ENCODE measurements around the gene TEKT5. TPM values are rescaled to one million over a fixed set of nuclear protein-coding genes. Genes with fewer than 3 reads are reported as not detected.

TEKT5 gene
- total RNA-seq, 1 donor from 2014 or later = not detected

DNA sequence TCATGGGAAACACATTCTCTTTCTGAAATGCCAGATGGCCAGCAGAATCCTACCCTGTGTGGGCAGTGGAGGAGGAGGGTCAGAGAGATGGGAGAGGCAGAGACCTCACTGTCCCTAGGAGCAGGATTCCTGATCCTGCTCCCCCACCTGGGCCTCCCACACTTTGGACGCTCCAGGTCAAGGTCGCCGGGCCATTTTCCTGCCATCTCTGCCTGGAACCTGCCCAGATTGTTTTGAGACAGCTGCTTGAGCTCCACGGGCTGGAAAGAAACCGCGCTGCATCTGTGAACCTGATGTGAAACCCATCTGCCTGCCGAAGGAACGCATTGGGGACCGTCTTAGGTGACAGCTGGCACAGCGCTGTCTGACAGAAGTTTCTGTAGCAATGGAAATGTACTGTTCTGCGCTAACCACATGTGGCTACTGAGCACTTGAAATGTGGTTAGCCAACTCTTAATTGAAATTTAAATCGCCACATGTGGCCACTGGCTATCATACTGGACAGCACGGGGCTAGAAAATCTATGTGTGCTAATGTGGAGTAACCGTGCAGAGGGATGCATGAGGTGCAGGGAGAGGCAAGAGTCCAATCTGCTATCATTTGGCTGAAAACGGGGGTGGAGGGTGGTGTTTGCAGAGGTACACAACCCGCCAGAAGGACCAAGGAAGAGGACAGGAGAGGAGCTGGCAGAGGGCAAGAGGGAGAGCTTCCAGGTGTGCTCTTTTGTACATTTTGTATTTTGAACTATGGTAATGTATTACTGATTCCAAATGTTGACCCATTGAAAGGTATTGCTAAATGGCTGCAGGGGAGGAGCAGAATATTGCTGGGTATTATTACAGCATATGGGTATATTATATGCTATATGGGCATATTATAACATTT, 33.5 kb upstream of the TEKT5 start:
- intact Hi-C loops (cut with micrococcal nuclease) = no loop called here

DNA sequence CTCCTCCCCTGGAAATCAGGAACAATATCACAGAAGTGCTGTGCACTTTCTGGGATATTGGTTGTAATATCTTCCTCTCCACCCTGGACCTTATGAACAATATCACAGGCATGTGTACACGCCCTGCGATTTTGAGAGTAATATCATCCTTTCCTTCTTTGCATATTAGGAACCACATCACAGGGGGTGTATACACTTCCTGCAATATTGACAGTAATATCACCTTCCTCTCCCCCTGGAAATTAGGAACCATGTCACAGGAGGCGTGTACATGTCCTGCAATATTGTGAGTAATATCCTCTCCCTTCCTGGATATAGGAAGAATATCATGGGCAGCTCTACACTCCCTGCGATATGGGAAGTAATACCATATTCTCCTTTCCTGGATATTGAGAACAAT, 14.2 kb upstream of the TEKT5 start:
- Mint-ChIP-seq H3K9me3 (no peaks in the 10 kb centered on the region), H3K4me3 (no peak overlapping the region), H3K36me3 (ENCODE audit: low read depth) (no peaks in the 10 kb centered on the region), H3K4me1 (ENCODE audit: low read depth) (no peaks in the 10 kb centered on the region), H3K27ac (no peak overlapping the region), H3K27me3 (ENCODE audit: insufficient read depth) (no peaks in the 10 kb centered on the region)
- no peak for DNase-seq (ENCODE audit: low spot score)
- intact Hi-C loops (cut with micrococcal nuclease) = no loop called here

More for the DNA sequence above, 33.5 kb upstream of the TEKT5 start:
- H3K4me1 Mint-ChIP-seq (ENCODE audit: low read depth) = no peaks in the 10 kb centered on the region
- no peaks in the 10 kb centered on the region for H3K9me3 Mint-ChIP-seq
- DNase-seq (ENCODE audit: low spot score) = no peak
- no peaks in the 10 kb centered on the region for H3K36me3 Mint-ChIP-seq (ENCODE audit: low read depth)
- H3K27me3 Mint-ChIP-seq (ENCODE audit: insufficient read depth) = no peaks in the 10 kb centered on the region
- H3K27ac Mint-ChIP-seq = no peak overlapping the region
- no peak overlapping the region for H3K4me3 Mint-ChIP-seq

DNA sequence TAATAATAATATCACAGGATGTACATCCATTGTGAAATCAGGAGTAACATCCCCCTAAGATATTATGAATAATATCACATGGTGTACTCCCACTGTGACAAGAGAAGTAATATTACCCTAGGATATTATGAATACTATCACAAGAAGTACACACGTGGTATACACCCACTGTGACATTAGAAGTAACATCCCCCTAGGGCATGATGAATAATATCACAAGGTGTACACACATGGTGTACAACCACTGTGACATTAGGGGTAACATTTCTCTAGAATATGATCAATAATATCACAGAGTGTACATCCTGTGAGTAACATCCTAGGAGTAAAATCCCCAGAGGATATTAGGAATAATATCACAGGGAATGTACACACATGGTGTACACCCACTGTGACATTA, 5.0 kb upstream of the TEKT5 start:
- no peaks in the 10 kb centered on the region for H3K9me3 Mint-ChIP-seq
- H3K27me3 Mint-ChIP-seq (ENCODE audit: insufficient read depth) = no peaks in the 10 kb centered on the region
- no peaks in the 10 kb centered on the region for H3K4me1 Mint-ChIP-seq (ENCODE audit: low read depth)
- no peak for DNase-seq (ENCODE audit: low spot score)
- H3K4me3 Mint-ChIP-seq = no peak overlapping the region
- H3K36me3 Mint-ChIP-seq (ENCODE audit: low read depth) = no peaks in the 10 kb centered on the region
- intact Hi-C loops (cut with micrococcal nuclease) = no loop called here
- H3K27ac Mint-ChIP-seq = no peak overlapping the region

DNA sequence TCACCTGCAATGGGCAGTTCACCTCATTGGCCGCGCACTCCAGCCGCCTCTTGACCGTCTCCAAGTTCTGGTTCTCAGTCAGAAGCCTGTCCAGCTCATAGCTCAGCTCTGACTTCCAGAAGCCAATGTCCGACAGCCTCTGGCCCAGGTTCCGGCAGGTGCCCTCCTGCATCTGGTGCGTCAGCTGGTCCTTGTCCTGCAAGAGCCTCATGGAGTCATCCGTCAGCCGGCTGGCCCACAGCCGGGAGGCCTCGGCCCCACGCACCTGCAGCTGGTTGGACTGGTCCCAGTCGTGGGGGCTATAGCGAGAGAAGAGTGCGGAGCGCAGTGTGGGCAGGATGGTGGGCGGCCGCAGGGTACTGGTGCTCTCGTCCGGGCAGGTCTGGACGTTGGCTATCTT, 424 bp downstream of the TEKT5 start:
- no peak overlapping the region for H3K4me3 Mint-ChIP-seq
- H3K9me3 Mint-ChIP-seq = no peaks in the 10 kb centered on the region
- intact Hi-C loops (cut with micrococcal nuclease) = no loop called here
- H3K4me1 Mint-ChIP-seq (ENCODE audit: low read depth) = no peaks in the 10 kb centered on the region
- no peaks in the 10 kb centered on the region for H3K36me3 Mint-ChIP-seq (ENCODE audit: low read depth)
- no peak for DNase-seq (ENCODE audit: low spot score)
- H3K27me3 Mint-ChIP-seq (ENCODE audit: insufficient read depth) = no peaks in the 10 kb centered on the region
- H3K27ac Mint-ChIP-seq = no peak overlapping the region

DNA sequence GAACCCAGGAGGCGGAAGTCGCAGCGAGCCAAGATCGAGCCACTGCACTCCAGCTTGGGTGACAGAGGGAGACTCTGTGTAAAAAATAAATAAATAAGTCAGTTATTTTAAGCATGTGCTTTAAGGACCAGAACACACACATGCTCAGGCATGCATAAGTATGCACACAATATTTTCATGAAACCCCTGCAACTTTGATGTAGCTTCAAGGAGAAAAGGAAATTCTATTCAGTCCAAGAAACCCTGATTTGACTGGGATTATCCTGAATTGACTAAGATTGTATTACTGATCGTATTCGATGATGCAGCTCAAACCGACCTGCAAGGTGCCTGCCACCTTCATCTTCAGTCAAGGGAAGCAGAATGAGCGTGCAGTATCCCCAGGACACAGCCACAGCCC, 841 bp downstream of the TEKT5 start:
- H3K36me3 Mint-ChIP-seq (ENCODE audit: low read depth) = no peaks in the 10 kb centered on the region

DNA sequence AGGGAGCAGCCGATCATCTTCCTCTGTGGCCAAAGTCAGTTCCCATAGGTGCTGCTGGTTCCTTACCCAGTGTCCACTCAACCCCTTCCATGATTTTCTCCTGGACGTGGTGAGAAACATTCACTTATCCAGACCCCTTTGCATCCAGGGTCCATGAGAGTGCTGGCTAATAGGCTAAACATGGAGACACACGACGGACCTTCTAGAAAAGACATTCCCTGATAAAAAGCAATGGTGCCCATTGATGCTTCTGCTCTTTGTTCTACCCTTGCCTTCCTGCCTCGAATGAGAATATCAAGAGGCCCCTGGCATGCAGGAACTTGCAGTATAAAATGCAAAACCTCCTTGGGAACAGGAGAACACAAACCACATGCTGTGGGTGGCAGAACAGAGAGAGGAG, 2.3 kb downstream of the TEKT5 start:
- H3K27me3 Mint-ChIP-seq (ENCODE audit: insufficient read depth) = no peaks in the 10 kb centered on the region
- no peak for DNase-seq (ENCODE audit: low spot score)
- H3K9me3 Mint-ChIP-seq = no peaks in the 10 kb centered on the region
- intact Hi-C loops (cut with micrococcal nuclease) = no loop called here
- no peak overlapping the region for H3K27ac Mint-ChIP-seq
- H3K4me3 Mint-ChIP-seq = no peak overlapping the region
- no peaks in the 10 kb centered on the region for H3K4me1 Mint-ChIP-seq (ENCODE audit: low read depth)
- H3K36me3 Mint-ChIP-seq (ENCODE audit: low read depth) = no peaks in the 10 kb centered on the region

More for the DNA sequence above, 841 bp downstream of the TEKT5 start:
- Mint-ChIP-seq H3K4me1 (ENCODE audit: low read depth) (no peaks in the 10 kb centered on the region), H3K27me3 (ENCODE audit: insufficient read depth) (no peaks in the 10 kb centered on the region), H3K9me3 (no peaks in the 10 kb centered on the region), H3K4me3 (no peak overlapping the region), H3K27ac (no peak overlapping the region)
- intact Hi-C loops (cut with micrococcal nuclease) = no loop called here
- DNase-seq (ENCODE audit: low spot score) = no peak

DNA sequence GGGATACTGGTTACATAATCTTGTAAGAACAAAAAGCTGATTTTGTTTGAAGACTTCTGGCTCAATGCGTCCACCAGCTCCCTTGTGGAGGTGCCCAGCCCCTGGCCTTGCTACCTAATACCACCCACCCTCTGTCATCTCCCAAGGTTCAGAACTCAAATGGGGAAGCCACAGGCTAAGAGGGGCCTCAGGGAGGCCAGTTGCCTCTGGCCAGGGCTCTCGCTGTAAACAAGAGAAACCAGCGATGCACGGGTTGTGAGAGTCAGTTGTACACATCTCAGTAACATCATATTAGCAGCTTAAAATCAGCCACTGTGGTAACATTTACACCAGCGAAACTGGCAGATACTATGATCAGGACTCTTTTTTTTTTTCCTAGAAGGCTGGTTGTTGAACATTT, 6.0 kb downstream of the TEKT5 start:
- intact Hi-C loops (cut with micrococcal nuclease) = no loop called here
- Mint-ChIP-seq H3K9me3 (no peaks in the 10 kb centered on the region), H3K4me3 (no peak overlapping the region), H3K4me1 (ENCODE audit: low read depth) (no peaks in the 10 kb centered on the region), H3K36me3 (ENCODE audit: low read depth) (no peaks in the 10 kb centered on the region), H3K27me3 (ENCODE audit: insufficient read depth) (no peaks in the 10 kb centered on the region), H3K27ac (no peak overlapping the region)
- no peak for DNase-seq (ENCODE audit: low spot score)

DNA sequence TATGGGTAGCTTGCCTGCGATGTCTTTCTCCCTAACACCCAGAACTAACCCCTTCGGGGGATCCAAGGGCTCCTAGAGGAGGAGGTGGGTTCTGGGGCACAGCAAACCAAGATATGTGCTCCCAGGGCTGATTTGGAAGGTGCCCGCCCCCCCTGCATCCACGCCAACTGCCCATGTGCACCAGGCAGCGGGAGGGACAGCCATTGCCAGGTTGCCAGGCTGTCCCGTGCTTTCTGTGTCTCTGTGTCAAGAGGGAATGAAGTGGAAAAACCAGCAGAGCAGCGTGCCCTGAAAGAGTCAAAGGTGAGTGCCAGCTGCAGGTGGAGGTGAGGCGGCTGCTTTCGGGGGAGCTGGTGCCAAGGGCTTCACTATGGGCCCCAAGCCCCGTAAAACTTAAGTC, 6.4 kb downstream of the TEKT5 start:
- H3K4me1 Mint-ChIP-seq (ENCODE audit: low read depth) = no peaks in the 10 kb centered on the region
- H3K27ac Mint-ChIP-seq = no peak overlapping the region
- no peak for DNase-seq (ENCODE audit: low spot score)
- H3K36me3 Mint-ChIP-seq (ENCODE audit: low read depth) = no peaks in the 10 kb centered on the region
- no peak overlapping the region for H3K4me3 Mint-ChIP-seq
- intact Hi-C loops (cut with micrococcal nuclease) = no loop called here
- no peaks in the 10 kb centered on the region for H3K27me3 Mint-ChIP-seq (ENCODE audit: insufficient read depth)
- H3K9me3 Mint-ChIP-seq = no peaks in the 10 kb centered on the region

DNA sequence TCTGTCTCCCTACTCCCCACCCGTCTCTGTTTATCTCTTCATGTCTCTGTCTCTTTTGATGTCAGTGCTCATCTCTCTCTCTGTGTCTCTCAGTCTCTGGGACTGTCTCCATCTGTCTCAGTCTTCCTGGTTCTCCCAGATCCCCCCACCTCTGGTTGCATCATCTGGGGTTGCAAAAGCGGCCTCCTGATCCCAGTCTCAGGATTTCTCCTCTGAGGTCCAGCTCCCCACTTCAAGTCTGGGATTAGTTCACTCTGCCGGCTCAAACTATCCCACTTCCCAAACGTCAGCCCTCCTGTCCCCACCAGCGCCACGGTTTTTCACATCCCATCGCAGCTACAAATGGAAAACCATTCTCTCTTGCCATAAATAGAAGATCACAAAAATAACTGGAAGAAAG, 9.0 kb downstream of the TEKT5 start:
- Mint-ChIP-seq H3K4me1 (ENCODE audit: low read depth) (no peaks in the 10 kb centered on the region), H3K4me3 (no peak overlapping the region), H3K27me3 (ENCODE audit: insufficient read depth) (no peaks in the 10 kb centered on the region), H3K9me3 (no peaks in the 10 kb centered on the region), H3K27ac (no peak overlapping the region), H3K36me3 (ENCODE audit: low read depth) (no peaks in the 10 kb centered on the region)
- intact Hi-C loops (cut with micrococcal nuclease) = no loop called here
- DNase-seq (ENCODE audit: low spot score) = no peak

DNA sequence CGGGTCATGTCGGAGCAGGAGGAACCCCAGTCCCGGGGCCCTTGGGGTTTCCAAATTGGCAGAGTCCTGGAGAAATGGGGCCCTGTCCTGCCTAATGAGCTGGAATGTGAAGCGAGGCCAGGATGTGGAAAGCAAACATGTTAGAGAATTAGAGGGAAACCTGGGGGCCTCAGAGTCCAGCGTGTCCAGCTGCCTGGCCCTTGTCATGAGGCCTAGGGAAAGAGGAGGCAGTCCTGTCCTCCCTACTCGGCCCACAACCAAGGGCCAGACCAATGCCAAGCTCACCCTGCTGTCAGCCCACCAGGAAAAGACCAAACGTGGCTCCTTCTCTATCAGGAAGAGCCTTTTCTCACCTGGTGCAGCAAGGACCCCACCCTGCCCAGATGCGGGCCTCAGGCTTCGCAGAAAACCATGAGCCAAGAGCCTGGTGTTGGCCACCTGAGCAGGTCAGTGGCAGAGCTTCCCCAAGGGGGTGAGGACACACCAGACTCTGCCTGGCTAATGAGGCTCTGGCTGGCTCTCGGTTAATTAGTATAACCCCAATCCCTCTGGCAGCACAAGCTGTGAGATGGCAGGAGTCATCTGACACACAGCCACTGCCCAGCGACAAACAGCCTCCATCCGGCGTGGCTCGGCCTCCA, 10.1 kb downstream of the TEKT5 start:
- Mint-ChIP-seq H3K27me3 (ENCODE audit: insufficient read depth) (peaks cover 3% of the 10 kb centered on the region), H3K4me1 (ENCODE audit: low read depth) (no peaks in the 10 kb centered on the region), H3K9me3 (no peaks in the 10 kb centered on the region), H3K4me3 (no peak overlapping the region), H3K36me3 (ENCODE audit: low read depth) (no peaks in the 10 kb centered on the region), H3K27ac (no peak overlapping the region)
- DNase-seq (ENCODE audit: low spot score) = no peak
- intact Hi-C loops (cut with micrococcal nuclease) = no loop called here

DNA sequence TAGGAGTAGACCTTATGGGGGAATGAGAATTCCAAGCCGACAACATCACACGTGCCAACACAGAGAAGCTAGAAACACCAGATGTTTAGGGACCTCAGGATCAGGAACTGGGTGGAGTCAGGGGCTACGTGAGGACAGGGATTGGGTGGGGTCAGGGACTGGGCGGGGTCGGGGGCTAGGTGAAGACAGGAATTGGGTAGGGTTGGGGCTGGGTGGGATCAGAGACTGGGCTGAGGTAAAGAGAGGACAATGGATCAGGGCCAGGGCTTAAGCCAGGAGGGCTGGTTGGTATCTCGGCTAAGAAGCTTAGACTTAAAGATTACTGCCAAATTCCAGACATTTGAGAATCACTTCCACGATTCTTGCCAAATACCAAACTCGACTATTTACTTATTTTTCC, 11.6 kb downstream of the TEKT5 start:
- Mint-ChIP-seq H3K9me3 (no peaks in the 10 kb centered on the region), H3K27me3 (ENCODE audit: insufficient read depth) (peaks cover 3% of the 10 kb centered on the region), H3K36me3 (ENCODE audit: low read depth) (no peaks in the 10 kb centered on the region), H3K4me1 (ENCODE audit: low read depth) (no peaks in the 10 kb centered on the region), H3K27ac (no peak overlapping the region), H3K4me3 (no peak overlapping the region)
- intact Hi-C loops (cut with micrococcal nuclease) = no loop called here
- DNase-seq (ENCODE audit: low spot score) = no peak

DNA sequence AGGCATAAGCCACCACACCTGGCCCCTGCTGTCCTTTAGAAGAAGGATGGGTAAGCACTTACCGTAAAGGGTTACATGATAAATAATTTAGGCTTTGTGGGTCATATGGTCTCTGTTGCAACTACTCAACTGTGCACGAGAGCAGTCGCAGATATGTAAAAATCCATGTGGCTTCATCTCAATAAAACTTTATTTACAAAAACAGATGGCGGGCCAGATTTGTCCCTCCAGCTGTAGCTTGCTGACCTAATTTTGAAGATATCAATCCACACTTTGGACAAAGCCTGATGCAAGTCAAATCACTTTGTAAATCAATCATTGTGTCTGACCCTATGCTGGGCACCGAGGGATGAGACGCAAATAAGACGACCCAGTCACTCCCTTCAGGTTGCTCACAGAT, 12.1 kb downstream of the TEKT5 start:
- no peaks in the 10 kb centered on the region for H3K4me1 Mint-ChIP-seq (ENCODE audit: low read depth)
- no peak for DNase-seq (ENCODE audit: low spot score)
- H3K36me3 Mint-ChIP-seq (ENCODE audit: low read depth) = no peaks in the 10 kb centered on the region
- no peaks in the 10 kb centered on the region for H3K9me3 Mint-ChIP-seq
- peaks cover 3% of the 10 kb centered on the region for H3K27me3 Mint-ChIP-seq (ENCODE audit: insufficient read depth)
- H3K27ac Mint-ChIP-seq = no peak overlapping the region
- intact Hi-C loops (cut with micrococcal nuclease) = no loop called here
- no peak overlapping the region for H3K4me3 Mint-ChIP-seq

DNA sequence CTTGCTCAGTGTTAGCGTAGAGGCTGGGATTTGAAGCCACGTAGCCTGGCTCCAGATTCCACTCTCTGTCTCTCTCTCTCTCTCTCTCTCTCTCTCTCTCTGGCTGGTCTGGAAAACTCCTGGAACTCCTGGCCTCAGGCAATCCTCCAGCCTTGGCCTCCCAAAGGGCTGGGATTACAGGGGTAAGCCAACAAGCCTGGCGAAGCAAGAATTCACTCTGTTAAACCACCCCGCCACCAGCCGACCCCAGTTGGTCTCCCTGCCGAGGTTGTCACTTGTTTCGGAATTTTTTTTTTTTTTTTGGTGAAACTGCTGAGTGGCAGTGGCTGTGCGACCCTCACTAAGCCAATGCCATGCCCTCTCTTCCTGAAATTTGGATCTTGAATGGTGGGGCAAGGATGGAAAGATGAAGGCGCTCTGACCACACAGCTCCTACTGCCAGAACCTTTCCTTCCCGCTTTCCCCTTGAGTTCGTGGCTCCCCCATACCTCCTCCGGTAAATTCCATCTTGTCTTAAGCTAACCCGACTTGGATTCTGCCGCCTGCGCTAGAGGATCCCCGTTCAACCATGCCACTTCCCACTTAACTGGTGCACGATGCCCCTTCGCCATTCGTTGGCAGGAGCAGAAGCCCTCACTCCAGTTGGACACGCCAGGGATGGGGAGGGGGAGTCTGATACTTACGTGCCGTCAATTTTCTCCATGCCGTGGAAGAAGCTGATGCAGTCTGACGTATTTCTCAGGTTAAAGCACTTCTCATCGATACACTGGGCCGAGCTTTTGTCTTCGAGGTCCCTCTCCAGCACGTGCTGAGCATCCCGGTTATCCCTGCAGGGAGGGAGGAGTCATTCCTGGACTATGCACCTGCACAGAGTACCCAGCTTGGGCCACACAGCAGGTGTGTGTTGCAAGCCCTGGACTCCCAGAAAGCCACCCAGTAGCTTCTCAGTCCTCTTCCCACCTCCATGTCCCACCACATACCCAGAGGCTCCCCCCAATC, 13.1 kb downstream of the TEKT5 start:
- no peak for DNase-seq (ENCODE audit: low spot score)
- no peaks in the 10 kb centered on the region for H3K9me3 Mint-ChIP-seq
- no peaks in the 10 kb centered on the region for H3K4me1 Mint-ChIP-seq (ENCODE audit: low read depth)
- intact Hi-C loops (cut with micrococcal nuclease) = no loop called here
- peaks cover 3% of the 10 kb centered on the region for H3K27me3 Mint-ChIP-seq (ENCODE audit: insufficient read depth)
- H3K27ac Mint-ChIP-seq = no peak overlapping the region
- no peaks in the 10 kb centered on the region for H3K36me3 Mint-ChIP-seq (ENCODE audit: low read depth)
- H3K4me3 Mint-ChIP-seq = no peak overlapping the region
